ENCODE results near the gene EBF3.

- TF ChIP-seq, protein P1, sequence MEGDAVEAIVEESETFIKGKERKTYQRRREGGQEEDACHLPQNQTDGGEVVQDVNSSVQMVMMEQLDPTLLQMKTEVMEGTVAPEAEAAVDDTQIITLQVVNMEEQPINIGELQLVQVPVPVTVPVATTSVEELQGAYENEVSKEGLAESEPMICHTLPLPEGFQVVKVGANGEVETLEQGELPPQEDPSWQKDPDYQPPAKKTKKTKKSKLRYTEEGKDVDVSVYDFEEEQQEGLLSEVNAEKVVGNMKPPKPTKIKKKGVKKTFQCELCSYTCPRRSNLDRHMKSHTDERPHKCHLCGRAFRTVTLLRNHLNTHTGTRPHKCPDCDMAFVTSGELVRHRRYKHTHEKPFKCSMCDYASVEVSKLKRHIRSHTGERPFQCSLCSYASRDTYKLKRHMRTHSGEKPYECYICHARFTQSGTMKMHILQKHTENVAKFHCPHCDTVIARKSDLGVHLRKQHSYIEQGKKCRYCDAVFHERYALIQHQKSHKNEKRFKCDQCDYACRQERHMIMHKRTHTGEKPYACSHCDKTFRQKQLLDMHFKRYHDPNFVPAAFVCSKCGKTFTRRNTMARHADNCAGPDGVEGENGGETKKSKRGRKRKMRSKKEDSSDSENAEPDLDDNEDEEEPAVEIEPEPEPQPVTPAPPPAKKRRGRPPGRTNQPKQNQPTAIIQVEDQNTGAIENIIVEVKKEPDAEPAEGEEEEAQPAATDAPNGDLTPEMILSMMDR (conservative IDR thresholded peaks at IDR 0.05; ENCODE audit: low read depth, low read length) = no peak
- no peak for TF ChIP-seq EZH2 (IDR thresholded peaks at IDR 0.05; ENCODE audit: borderline replicate concordance, low read depth, low read length, poor library complexity, severe bottlenecking)
Measured at GRCh38 chr10:129967579-129968019, 3.5 kb upstream of the EBF3 start.

All from A673 (cell line).